OCI-LY1 (cell line): ENCODE data around the gene CYYR1.

Source experiments
- CTCF ChIP-seq: fragments of 200-600 bp; sonication (generic), shearing (Covaris generic); IDR thresholded peaks from 2 replicates; pipeline ENCODE4 v1.5.1; 2017; ENCODE audit warnings: mild to moderate bottlenecking, antibody characterized with exemption, low read length, moderate library complexity, mixed read lengths
- EZH2 ChIP-seq: fragments of 200-600 bp; sonication (generic), shearing (Covaris generic); IDR thresholded peaks from 2 replicates; pipeline ENCODE4 v1.8.0; 2017; ENCODE audit warnings: borderline replicate concordance, mixed run types, mild to moderate bottlenecking, antibody characterized with exemption, low read length, moderate library complexity, mixed read lengths

- TF ChIP-seq CTCF (no peak), EZH2 (no peak)
These were observed 135.6 kb downstream of the CYYR1 start for GRCh38 chr21:26437326-26438009.
